Measurements from ENCODE around the gene IL17RC. TPM values are rescaled to one million over a fixed set of nuclear protein-coding genes. Genes with fewer than 3 reads are reported as not detected.

Gene IL17RC
- total and polyA plus RNA-seq, 2 of the 4 experiments (the other 2 are of a cell fraction) = 20.8 to 28.3 TPM

DNA sequence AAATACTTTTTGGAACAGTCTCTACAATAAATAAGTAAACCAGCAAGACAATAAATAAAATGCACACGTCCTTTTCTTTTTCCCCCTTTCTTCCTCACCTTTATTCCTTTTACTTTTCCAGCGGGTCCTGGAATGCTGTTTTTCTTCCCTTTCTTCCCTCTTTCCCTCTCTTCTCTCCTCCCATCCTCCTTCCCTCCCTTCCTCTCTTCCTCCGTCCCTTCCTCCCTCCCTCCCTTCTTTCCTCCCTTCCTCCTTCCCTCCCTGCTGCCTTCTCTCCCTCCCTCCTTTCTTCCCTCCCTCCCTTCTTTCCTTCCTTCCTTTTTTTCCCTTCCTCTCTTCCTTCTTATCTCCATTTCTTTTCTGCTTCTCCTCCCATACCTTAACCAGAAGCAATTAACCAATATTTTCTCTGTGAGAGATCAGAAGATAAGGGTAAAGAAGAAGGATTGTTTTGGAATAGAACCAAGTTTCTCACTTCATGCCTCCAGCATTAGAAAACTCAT is 17.6 kb upstream of the IL17RC start:
- Histone ChIP-seq H2BK15ac (ENCODE audit: low read depth, low read length) (no peak overlapping the region), H4K20me1 (ENCODE audit: insufficient read depth, low read length) (peaks cover 2% of the 10 kb centered on the region; the same call in 1 of the 2 replicates), H3K4ac (ENCODE audit: low read depth, low read length) (no peak overlapping the region), H3K4me3 (ENCODE audit: insufficient read depth, low read depth, low read length) (no peak overlapping the region), H4K5ac (ENCODE audit: low read depth, low read length) (no peak overlapping the region), H3K4me2 (ENCODE audit: low read depth, low read length) (no peak overlapping the region), H2BK120ac (ENCODE audit: low read depth, low read length) (no peak overlapping the region), H3K4me1 (ENCODE audit: control insufficient read depth, insufficient read depth, low read length) (peaks cover 11% of the 10 kb centered on the region), H2BK20ac (ENCODE audit: low read depth, low read length) (no peak overlapping the region), H3K27ac (ENCODE audit: insufficient read depth, low read length) (no peak overlapping the region), H2BK5ac (ENCODE audit: low read depth, low read length, poor library complexity, severe bottlenecking) (no peak overlapping the region), H2AK5ac (ENCODE audit: low read depth, low read length) (no peak overlapping the region), H2AK9ac (replicated peaks; ENCODE audit: low read depth, low read length, poor library complexity) (no peak overlapping the region), H3K79me1 (ENCODE audit: low read depth in 1 of 2, low read length in 2 of 2) (peaks cover 10 to 45% of the 10 kb centered on the region in 2 experiments), H3K14ac (replicated peaks; ENCODE audit: low read depth, low read length) (no peak overlapping the region), H3K18ac (ENCODE audit: low read depth, low read length) (no peak overlapping the region), H3K9me3 (ENCODE audit: control insufficient read depth, insufficient read depth, low read length) (no peaks in the 10 kb centered on the region), H4K8ac (ENCODE audit: low read depth in 2 of 2, low read length in 2 of 2) (no peak overlapping the region), H3K9me1 (ENCODE audit: insufficient read depth, low read length) (peaks cover 21% of the 10 kb centered on the region), H2AFZ (replicated peaks; ENCODE audit: low read length, poor library complexity) (no peak overlapping the region), H3K9ac (ENCODE audit: low read depth, low read length) (no peak overlapping the region), H3K56ac (ENCODE audit: extremely low read depth, insufficient read depth, low read length) (no peak overlapping the region), H3K23ac (ENCODE audit: low read depth, low read length) (no peak overlapping the region), H3K36me3 (ENCODE audit: control insufficient read depth, insufficient read depth, low read length) (peaks cover 2% of the 10 kb centered on the region), H3K27me3 (ENCODE audit: control insufficient read depth, insufficient read depth, low read length) (no peaks in the 10 kb centered on the region), H4K91ac (ENCODE audit: insufficient read depth, low read depth, low read length) (no peak overlapping the region)
- intact Hi-C loops (cut with micrococcal nuclease) = no loop called here
- ChIA-PET POLR2A (ENCODE audit: unreplicated experiment) (interaction anchor here (0.7 kb wide), 1 partner anchor 13 kb away, joined by 5 read pairs; no protein-coding TSS in a partner anchor), CTCF (no interaction called here)
- ATAC-seq (ENCODE audit: low read depth) (no peak), DNase-seq (no peak)
- dilution Hi-C loops (cut with HindIII; ENCODE audit: low sequenced_read_pairs, unreplicated experiment) = no loop called here
- no TSS peak for BruUV-seq (replicated peaks)
- 69% methylated on average over 3 of the region's 3 CpGs; no CpG with 5 or more reads in 1 of the 2 experiments for WGBS, 2 experiments (ENCODE audit: extremely low coverage in 2 of 2, insufficient read length in 1 of 2)
- TF ChIP-seq MAZ (IDR thresholded peaks at IDR 0.05; ENCODE audit: borderline replicate concordance, low read depth, low read length) (no peak), BHLHE40 (IDR thresholded peaks at IDR 0.05; ENCODE audit: low read depth, low read length) (no peak), MAFK (IDR thresholded peaks at IDR 0.05; ENCODE audit: low read depth, low read length) (no peak), POLR2A (IDR thresholded peaks at IDR 0.05; ENCODE audit: low read depth, low read length) (no peak), FOS (IDR thresholded peaks at IDR 0.05; ENCODE audit: low read depth, low read length) (no peak), MXI1 (IDR thresholded peaks at IDR 0.05; ENCODE audit: borderline replicate concordance, low read depth, low read length) (no peak), RCOR1 (IDR thresholded peaks at IDR 0.05; ENCODE audit: insufficient replicate concordance, low read length) (no peak), CHD1 (IDR thresholded peaks at IDR 0.05; ENCODE audit: low read depth, low read length) (no peak), NFE2L2 (IDR thresholded peaks at IDR 0.05; ENCODE audit: low read depth, low read length) (no peak), RFX5 (IDR thresholded peaks at IDR 0.05; ENCODE audit: low read depth, low read length) (no peak), RAD21 (IDR thresholded peaks at IDR 0.05; ENCODE audit: low read length) (no peak), CEBPB (IDR thresholded peaks at IDR 0.05; ENCODE audit: low read depth, low read length) (no peak), SMC3 (IDR thresholded peaks at IDR 0.05; ENCODE audit: low read depth, low read length) (no peak)
- TF ChIP-seq, protein P1, sequence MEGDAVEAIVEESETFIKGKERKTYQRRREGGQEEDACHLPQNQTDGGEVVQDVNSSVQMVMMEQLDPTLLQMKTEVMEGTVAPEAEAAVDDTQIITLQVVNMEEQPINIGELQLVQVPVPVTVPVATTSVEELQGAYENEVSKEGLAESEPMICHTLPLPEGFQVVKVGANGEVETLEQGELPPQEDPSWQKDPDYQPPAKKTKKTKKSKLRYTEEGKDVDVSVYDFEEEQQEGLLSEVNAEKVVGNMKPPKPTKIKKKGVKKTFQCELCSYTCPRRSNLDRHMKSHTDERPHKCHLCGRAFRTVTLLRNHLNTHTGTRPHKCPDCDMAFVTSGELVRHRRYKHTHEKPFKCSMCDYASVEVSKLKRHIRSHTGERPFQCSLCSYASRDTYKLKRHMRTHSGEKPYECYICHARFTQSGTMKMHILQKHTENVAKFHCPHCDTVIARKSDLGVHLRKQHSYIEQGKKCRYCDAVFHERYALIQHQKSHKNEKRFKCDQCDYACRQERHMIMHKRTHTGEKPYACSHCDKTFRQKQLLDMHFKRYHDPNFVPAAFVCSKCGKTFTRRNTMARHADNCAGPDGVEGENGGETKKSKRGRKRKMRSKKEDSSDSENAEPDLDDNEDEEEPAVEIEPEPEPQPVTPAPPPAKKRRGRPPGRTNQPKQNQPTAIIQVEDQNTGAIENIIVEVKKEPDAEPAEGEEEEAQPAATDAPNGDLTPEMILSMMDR (conservative IDR thresholded peaks at IDR 0.05; ENCODE audit: low read depth, low read length) = no peak
- TF ChIP-seq, protein P2, sequence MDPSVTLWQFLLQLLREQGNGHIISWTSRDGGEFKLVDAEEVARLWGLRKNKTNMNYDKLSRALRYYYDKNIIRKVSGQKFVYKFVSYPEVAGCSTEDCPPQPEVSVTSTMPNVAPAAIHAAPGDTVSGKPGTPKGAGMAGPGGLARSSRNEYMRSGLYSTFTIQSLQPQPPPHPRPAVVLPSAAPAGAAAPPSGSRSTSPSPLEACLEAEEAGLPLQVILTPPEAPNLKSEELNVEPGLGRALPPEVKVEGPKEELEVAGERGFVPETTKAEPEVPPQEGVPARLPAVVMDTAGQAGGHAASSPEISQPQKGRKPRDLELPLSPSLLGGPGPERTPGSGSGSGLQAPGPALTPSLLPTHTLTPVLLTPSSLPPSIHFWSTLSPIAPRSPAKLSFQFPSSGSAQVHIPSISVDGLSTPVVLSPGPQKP (IDR thresholded peaks at IDR 0.05; ENCODE audit: borderline replicate concordance, low read depth, low read length) = no peak
- TF ChIP-seq, protein P3, sequence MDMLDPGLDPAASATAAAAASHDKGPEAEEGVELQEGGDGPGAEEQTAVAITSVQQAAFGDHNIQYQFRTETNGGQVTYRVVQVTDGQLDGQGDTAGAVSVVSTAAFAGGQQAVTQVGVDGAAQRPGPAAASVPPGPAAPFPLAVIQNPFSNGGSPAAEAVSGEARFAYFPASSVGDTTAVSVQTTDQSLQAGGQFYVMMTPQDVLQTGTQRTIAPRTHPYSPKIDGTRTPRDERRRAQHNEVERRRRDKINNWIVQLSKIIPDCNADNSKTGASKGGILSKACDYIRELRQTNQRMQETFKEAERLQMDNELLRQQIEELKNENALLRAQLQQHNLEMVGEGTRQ (IDR thresholded peaks at IDR 0.05; ENCODE audit: low read depth, low read length) = no peak
- in situ Hi-C loops (cut with MboI; ENCODE audit: low sequenced_read_pairs) = no loop called here
